Islet of Langerhans (tissue), 1 donor: Measurements from ENCODE around the gene PATL1.
"Not testable (repeated sequence)": the region's sequence is repeated elsewhere in the genome, so short reads cannot be mapped to it uniquely, and the experiment has no call there.

Source experiments
- FAIRE-seq: peaks from one replicate; lab custom pipeline; 2011; peaks lifted over from hg19 to GRCh38; lab: Jason Lieb, UNC

PATL1 gene

GRCh38 chr11:59671471-59671870 is 2.6 kb upstream of the PATL1 start:
- FAIRE-seq, result no peak

GRCh38 chr11:59669611-59670009 is 773 bp upstream of the PATL1 start:
- FAIRE-seq, result no peak

- no peak for FAIRE-seq
Observed at GRCh38 chr11:59668188-59668949, 468 bp downstream of the PATL1 start.

GRCh38 chr11:59667812-59668187 is 1.0 kb downstream of the PATL1 start:
- FAIRE-seq, result no peak

- FAIRE-seq, result no peak
Observed at GRCh38 chr11:59666969-59667368, 1.9 kb downstream of the PATL1 start.

- FAIRE-seq, result no peak
Observed at GRCh38 chr11:59660621-59661020, 8.2 kb downstream of the PATL1 start.

- peak; percentile 13 for FAIRE-seq
Observed at GRCh38 chr11:59659981-59660380, 8.9 kb downstream of the PATL1 start.

GRCh38 chr11:59658036-59658435 is 10.8 kb downstream of the PATL1 start:
- FAIRE-seq, result no peak

GRCh38 chr11:59654893-59655292 is 13.9 kb downstream of the PATL1 start:
- no peak for FAIRE-seq

- FAIRE-seq, result no peak
Observed at GRCh38 chr11:59647245-59647980, 21.4 kb downstream of the PATL1 start.

GRCh38 chr11:59644528-59644927 is 24.3 kb downstream of the PATL1 start:
- no peak for FAIRE-seq

GRCh38 chr11:59643390-59643789 is 25.4 kb downstream of the PATL1 start:
- no peak for FAIRE-seq

GRCh38 chr11:59641156-59641555 is 27.7 kb downstream of the PATL1 start:
- no peak for FAIRE-seq

- no peak for FAIRE-seq
Observed at GRCh38 chr11:59630493-59630892, 38.3 kb downstream of the PATL1 start.

GRCh38 chr11:59629996-59630395 is 38.8 kb downstream of the PATL1 start:
- no peak for FAIRE-seq

GRCh38 chr11:59626969-59627368 is 41.9 kb downstream of the PATL1 start:
- not testable (repeated sequence) for FAIRE-seq

GRCh38 chr11:59625703-59626102 is 43.1 kb downstream of the PATL1 start:
- no peak for FAIRE-seq

- no peak for FAIRE-seq
Observed at GRCh38 chr11:59617876-59618275, 51.0 kb downstream of the PATL1 start.

GRCh38 chr11:59616396-59616982 is 52.3 kb downstream of the PATL1 start:
- FAIRE-seq, result no peak

GRCh38 chr11:59615637-59616395 is 53.0 kb downstream of the PATL1 start, which contains the start of gene OSBP:
Gene OSBP (minus strand): TSS chr11:59615774. CDS start chr11:59615664, 110 bp downstream.
- FAIRE-seq, result peak; percentile 100

- no peak for FAIRE-seq
Observed at GRCh38 chr11:59615120-59615636, 53.7 kb downstream of the PATL1 start.
